IMR-90 (cell line): Measurements from ENCODE around the gene TRPV4. TPM values are rescaled to one million over a fixed set of nuclear protein-coding genes. Genes with fewer than 3 reads are reported as not detected.
A peak's percentile ranks its signal among the peaks of the same experiment; 100 is the strongest.

Source experiments
- ATAC-seq: fragments of 200-7000 bp; cut with Tn5 transposase; 2 replicates; pipeline ENCODE4 v1.9.1; 2020; ENCODE audit warnings: low read depth, mild to moderate bottlenecking, moderate library complexity
- BruUV-seq: library from RNA; stranded (reverse); fragments of 400-500 nt; replicated peaks from 2 replicates; lab custom pipeline; 2021; lab: Mats Ljungman, UMichigan
- CTCF ChIA-PET: fragments of 300-600 bp; formaldehyde crosslinking; extraction: SDS; loops from one replicate; lab custom pipeline; 2021; ENCODE audit warnings: antibody characterized with exemption; lab: Yijun Ruan, JAX
- POLR2A ChIA-PET: fragments of 300-600 bp; sonication (Branson Sonifier 250); formaldehyde crosslinking; loops from one replicate; lab custom pipeline; 2022; ENCODE audit warnings: antibody characterized with exemption; ENCODE audit not compliant: unreplicated experiment; lab: Charles Lee
- DNase-seq: peaks from one replicate; pipeline ENCODE4 v3.0.0; 2013
- H2AFZ ChIP-seq: replicated peaks from 2 replicates; pipeline ENCODE3; 2013; ENCODE audit warnings: low read length, mild to moderate bottlenecking; ENCODE audit not compliant: poor library complexity
- H2AK5ac ChIP-seq: 2 replicates; pipeline ENCODE4 v1.6.1; 2013; ENCODE audit warnings: low read depth, low read length, inconsistent platforms
- H2AK9ac ChIP-seq: replicated peaks from 2 replicates; pipeline ENCODE3; 2013; ENCODE audit warnings: mild to moderate bottlenecking, low read depth, low read length, moderate library complexity; ENCODE audit not compliant: poor library complexity
- H2BK120ac ChIP-seq: 2 replicates; pipeline ENCODE4 v1.6.1; 2013; ENCODE audit warnings: low read depth, low read length, inconsistent platforms
- H2BK15ac ChIP-seq: 3 replicates; pipeline ENCODE4 v1.6.1; 2013; ENCODE audit warnings: low read depth, low read length, inconsistent platforms
- H2BK20ac ChIP-seq: 2 replicates; pipeline ENCODE4 v1.6.1; 2013; ENCODE audit warnings: low read depth, mild to moderate bottlenecking, inconsistent platforms, low read length, moderate library complexity
- H2BK5ac ChIP-seq: 2 replicates; pipeline ENCODE4 v1.6.1; 2013; ENCODE audit warnings: mild to moderate bottlenecking, low read depth, low read length, inconsistent platforms; ENCODE audit not compliant: poor library complexity, severe bottlenecking
- H3K14ac ChIP-seq: replicated peaks from 2 replicates; pipeline ENCODE4 v1.6.1; 2013; ENCODE audit warnings: low read depth, low read length, inconsistent platforms
- H3K18ac ChIP-seq: 2 replicates; pipeline ENCODE4 v1.6.1; 2013; ENCODE audit warnings: low read depth, low read length, control low read depth
- H3K23ac ChIP-seq: 2 replicates; pipeline ENCODE4 v1.6.1; 2013; ENCODE audit warnings: low read depth, low read length, inconsistent platforms
- H3K27ac ChIP-seq: 2 replicates; pipeline ENCODE4 v1.5.1; 2013; ENCODE audit warnings: mild to moderate bottlenecking, control low read depth, low read length; ENCODE audit not compliant: insufficient read depth
- H3K27me3 ChIP-seq: 2 replicates; pipeline ENCODE4 v1.6.1; 2013; ENCODE audit warnings: low read length; ENCODE audit not compliant: control insufficient read depth, insufficient read depth
- H3K36me3 ChIP-seq: 2 replicates; pipeline ENCODE4 v1.6.1; 2013; ENCODE audit warnings: low read length, mixed read lengths; ENCODE audit not compliant: control insufficient read depth, insufficient read depth
- H3K4ac ChIP-seq: 2 replicates; pipeline ENCODE4 v1.6.1; 2013; ENCODE audit warnings: low read depth, low read length, inconsistent platforms
- H3K4me1 ChIP-seq: 2 replicates; pipeline ENCODE4 v1.6.1; 2013; ENCODE audit warnings: low read length, mixed read lengths; ENCODE audit not compliant: control insufficient read depth, insufficient read depth
- H3K4me2 ChIP-seq: 2 replicates; pipeline ENCODE4 v1.6.1; 2013; ENCODE audit warnings: low read depth, mild to moderate bottlenecking, control low read depth, low read length, moderate library complexity
- H3K4me3 ChIP-seq: 2 replicates; pipeline ENCODE4 v1.5.1; 2013; ENCODE audit warnings: low read depth, mild to moderate bottlenecking, control low read depth, low read length, moderate library complexity; ENCODE audit not compliant: insufficient read depth
- H3K56ac ChIP-seq: 2 replicates; pipeline ENCODE4 v1.6.1; 2013; ENCODE audit warnings: low read length, inconsistent platforms; ENCODE audit not compliant: insufficient read depth; ENCODE audit errors: extremely low read depth
- H3K79me1 ChIP-seq, 2 experiments: 2 replicates each; pipeline ENCODE4 v1.6.1; 2013; ENCODE audit warnings: low read length in 2 of 2, inconsistent platforms in 1 of 2, low read depth in 1 of 2
- H3K9ac ChIP-seq: 2 replicates; pipeline ENCODE4 v1.6.1; 2013; ENCODE audit warnings: low read depth, low read length, control low read depth
- H3K9me1 ChIP-seq: 2 replicates; pipeline ENCODE4 v1.6.1; 2013; ENCODE audit warnings: low read length, inconsistent platforms; ENCODE audit not compliant: insufficient read depth
- H3K9me3 ChIP-seq: 2 replicates; pipeline ENCODE4 v1.6.1; 2013; ENCODE audit warnings: low read length; ENCODE audit not compliant: control insufficient read depth, insufficient read depth
- H4K20me1 ChIP-seq: 2 replicates; pipeline ENCODE4 v1.6.1; 2013; ENCODE audit warnings: low read length, inconsistent platforms; ENCODE audit not compliant: insufficient read depth
- H4K5ac ChIP-seq: 2 replicates; pipeline ENCODE4 v1.6.1; 2013; ENCODE audit warnings: mild to moderate bottlenecking, low read depth, low read length, control low read depth
- H4K8ac ChIP-seq, 2 experiments: 2 replicates each; pipeline ENCODE4 v1.6.1; 2013; ENCODE audit warnings: low read depth in 2 of 2, low read length in 2 of 2, control low read depth in 1 of 2, inconsistent platforms in 1 of 2
- H4K91ac ChIP-seq: 2 replicates; pipeline ENCODE4 v1.6.1; 2013; ENCODE audit warnings: low read depth, low read length, inconsistent platforms; ENCODE audit not compliant: insufficient read depth
- MXI1 ChIP-seq: IDR thresholded peaks from 2 replicates; pipeline ENCODE4 v1.6.1; 2012; ENCODE audit warnings: low read depth, mild to moderate bottlenecking, low read length, moderate library complexity, borderline replicate concordance
- WGBS, 2 experiments: methylation state at CpG; one replicate each; pipeline versions ENCODE4 v1.1.5 to v1.1.7; 2013; ENCODE audit warnings: missing lambda C conversion rate in 2 of 2; ENCODE audit not compliant: insufficient read length in 1 of 2; ENCODE audit errors: extremely low coverage in 2 of 2; 5-methylcytosine and 5-hydroxymethylcytosine counted together
- dilution Hi-C: fragments of 300-500 bp; cut with HindIII; formaldehyde crosslinking; loops from one replicate; pipeline ENCODE4 v1.14.3; 2018; ENCODE audit warnings: low sequenced_read_pairs; ENCODE audit not compliant: unreplicated experiment
- in situ Hi-C: fragments of 300-500 bp; cut with MboI; formaldehyde crosslinking; loops from 3 replicates; pipeline ENCODE4 v1.14.3; 2019; ENCODE audit warnings: low sequenced_read_pairs, inconsistent platforms, mixed read lengths
- intact Hi-C: fragments of 100-400 bp; cut with micrococcal nuclease; formaldehyde crosslinking; loops from 2 replicates; pipeline ENCODE4 v1.10.0; 2022
- polyA plus RNA-seq, 3 experiments: library from polyadenylated mRNA; depleted of rRNA; stranded (reverse); fragments of >200 nt; gene quantifications; 2 replicates each; pipeline ENCODE4 v1.2.3, GENCODE V29; 2012; ENCODE audit warnings: low replicate concordance in 1 of 3
- total RNA-seq: library from RNA; depleted of rRNA; stranded (reverse); fragments of >200 nt; gene quantifications from 2 replicates; pipeline ENCODE4 v1.2.3, GENCODE V29; 2012
- TF ChIP-seq, protein P1 (sequence below): conservative IDR thresholded peaks from 2 replicates; pipeline ENCODE4 v1.5.1; 2012; ENCODE audit warnings: mild to moderate bottlenecking, low read depth, low read length, improper control_type of control experiment

TRPV4 gene
- total and polyA plus RNA-seq, 2 of the 4 experiments (the other 2 are of a cell fraction) = 1.1 to 6.1 TPM

DNA sequence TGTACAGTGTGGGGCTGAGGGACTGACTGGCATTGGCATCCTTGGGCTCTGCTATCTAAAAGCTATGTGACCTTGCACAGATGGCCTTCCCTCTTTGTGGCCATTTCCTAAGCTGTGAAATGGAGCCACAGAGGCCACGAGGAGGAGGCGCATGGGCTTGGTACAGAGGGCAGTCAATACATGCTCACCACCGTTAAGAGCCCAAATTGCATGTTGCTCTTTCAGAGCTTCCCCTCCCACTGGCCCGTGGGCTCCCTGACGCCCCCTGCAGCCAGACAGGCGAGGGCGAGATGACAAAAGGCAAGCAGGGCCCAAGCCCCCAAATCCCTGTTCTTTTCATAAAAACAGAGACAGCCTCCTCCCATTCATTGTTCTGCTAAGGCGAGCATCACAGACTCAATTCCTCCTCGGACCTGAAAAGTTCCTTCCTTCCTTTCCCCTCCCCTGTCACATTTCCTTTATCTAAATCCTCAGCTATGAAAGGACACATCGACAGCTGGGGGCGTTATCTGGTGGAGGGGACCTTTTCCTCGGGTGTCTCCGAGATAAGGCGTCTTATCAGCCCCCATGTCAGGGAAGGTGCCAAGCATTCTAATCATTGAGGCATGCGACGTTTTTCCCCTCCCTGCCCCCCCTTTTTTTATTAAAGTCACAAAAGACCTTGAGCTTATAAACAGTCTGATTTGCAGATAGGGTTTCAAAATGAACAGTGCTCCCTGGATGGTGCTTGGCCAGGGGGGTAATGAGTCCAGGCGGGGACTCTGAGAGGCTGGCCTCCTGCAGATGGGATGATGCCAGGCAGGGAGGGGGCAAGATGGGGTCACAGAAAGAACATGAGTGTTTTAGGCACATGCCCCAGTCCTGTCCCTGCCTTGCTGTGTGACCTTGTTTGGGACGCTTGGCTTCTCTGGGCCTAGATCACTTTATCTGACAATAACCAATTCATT lies 93.2 kb downstream of the TRPV4 start:
- no CpG with 5 or more reads among the region's 18 CpGs for WGBS, 2 experiments
- ATAC-seq (no peak), DNase-seq (no peak)
- no peak overlapping the region for H2BK120ac ChIP-seq
- in situ Hi-C loops (no loop called here), dilution Hi-C loops (no loop called here), intact Hi-C loops (no loop called here)
- no peak overlapping the region for H4K8ac ChIP-seq
- ChIA-PET CTCF (interaction anchor here (1.1 kb wide), 1 partner anchor 26 kb away, joined by 3 read pairs; the partner anchor contains the start of gene FAM222A), POLR2A (no interaction called here)
- no peak for TF ChIP-seq MXI1
- TF ChIP-seq, protein P1, sequence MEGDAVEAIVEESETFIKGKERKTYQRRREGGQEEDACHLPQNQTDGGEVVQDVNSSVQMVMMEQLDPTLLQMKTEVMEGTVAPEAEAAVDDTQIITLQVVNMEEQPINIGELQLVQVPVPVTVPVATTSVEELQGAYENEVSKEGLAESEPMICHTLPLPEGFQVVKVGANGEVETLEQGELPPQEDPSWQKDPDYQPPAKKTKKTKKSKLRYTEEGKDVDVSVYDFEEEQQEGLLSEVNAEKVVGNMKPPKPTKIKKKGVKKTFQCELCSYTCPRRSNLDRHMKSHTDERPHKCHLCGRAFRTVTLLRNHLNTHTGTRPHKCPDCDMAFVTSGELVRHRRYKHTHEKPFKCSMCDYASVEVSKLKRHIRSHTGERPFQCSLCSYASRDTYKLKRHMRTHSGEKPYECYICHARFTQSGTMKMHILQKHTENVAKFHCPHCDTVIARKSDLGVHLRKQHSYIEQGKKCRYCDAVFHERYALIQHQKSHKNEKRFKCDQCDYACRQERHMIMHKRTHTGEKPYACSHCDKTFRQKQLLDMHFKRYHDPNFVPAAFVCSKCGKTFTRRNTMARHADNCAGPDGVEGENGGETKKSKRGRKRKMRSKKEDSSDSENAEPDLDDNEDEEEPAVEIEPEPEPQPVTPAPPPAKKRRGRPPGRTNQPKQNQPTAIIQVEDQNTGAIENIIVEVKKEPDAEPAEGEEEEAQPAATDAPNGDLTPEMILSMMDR = 0 out of 2 replicates have a peak, but pooled peaks have one; percentile 2
- no peaks in the 10 kb centered on the region for H3K9me3 ChIP-seq
- no peak overlapping the region for H3K14ac ChIP-seq
- no peaks in the 10 kb centered on the region for H3K36me3 ChIP-seq
- H4K20me1 ChIP-seq = no peaks in the 10 kb centered on the region
- no peak overlapping the region for H3K18ac ChIP-seq
- H3K4me3 ChIP-seq = no peak overlapping the region
- H3K4ac ChIP-seq = no peak overlapping the region
- H3K4me1 ChIP-seq = peaks cover 5% of the 10 kb centered on the region; the same call in 1 of the 2 replicates
- H4K91ac ChIP-seq = no peak overlapping the region
- no TSS peak for BruUV-seq
- peak overlapping the region; percentile 24 for H2AFZ ChIP-seq
- H2BK15ac ChIP-seq = no peak overlapping the region
- H3K23ac ChIP-seq = no peak overlapping the region
- no peak overlapping the region for H3K4me2 ChIP-seq
- no peak overlapping the region for H3K56ac ChIP-seq
- H2BK20ac ChIP-seq = no peak overlapping the region
- no peaks in the 10 kb centered on the region for H3K79me1 ChIP-seq
- H3K9me1 ChIP-seq = peaks cover 7% of the 10 kb centered on the region; the same call in 1 of the 2 replicates
- H2AK9ac ChIP-seq = no peak overlapping the region
- H3K27me3 ChIP-seq = peaks cover 14% of the 10 kb centered on the region; the same call in 1 of the 2 replicates
- H3K27ac ChIP-seq = no peak overlapping the region
- H4K5ac ChIP-seq = no peak overlapping the region
- H2AK5ac ChIP-seq = no peak overlapping the region
- no peak overlapping the region for H2BK5ac ChIP-seq
- no peak overlapping the region for H3K9ac ChIP-seq
